SKM-1 (cell line): ENCODE data around the gene CYP4F11.
"Not testable (repeated sequence)": the region's sequence is repeated elsewhere in the genome, so short reads cannot be mapped to it uniquely, and the experiment has no call there.

Experiments used
- DNase-seq: peaks from one replicate; lab custom pipeline; 2025; ENCODE audit not compliant: unreplicated experiment; lab: John Stamatoyannopoulos, UW

The CYP4F11 gene

DNA sequence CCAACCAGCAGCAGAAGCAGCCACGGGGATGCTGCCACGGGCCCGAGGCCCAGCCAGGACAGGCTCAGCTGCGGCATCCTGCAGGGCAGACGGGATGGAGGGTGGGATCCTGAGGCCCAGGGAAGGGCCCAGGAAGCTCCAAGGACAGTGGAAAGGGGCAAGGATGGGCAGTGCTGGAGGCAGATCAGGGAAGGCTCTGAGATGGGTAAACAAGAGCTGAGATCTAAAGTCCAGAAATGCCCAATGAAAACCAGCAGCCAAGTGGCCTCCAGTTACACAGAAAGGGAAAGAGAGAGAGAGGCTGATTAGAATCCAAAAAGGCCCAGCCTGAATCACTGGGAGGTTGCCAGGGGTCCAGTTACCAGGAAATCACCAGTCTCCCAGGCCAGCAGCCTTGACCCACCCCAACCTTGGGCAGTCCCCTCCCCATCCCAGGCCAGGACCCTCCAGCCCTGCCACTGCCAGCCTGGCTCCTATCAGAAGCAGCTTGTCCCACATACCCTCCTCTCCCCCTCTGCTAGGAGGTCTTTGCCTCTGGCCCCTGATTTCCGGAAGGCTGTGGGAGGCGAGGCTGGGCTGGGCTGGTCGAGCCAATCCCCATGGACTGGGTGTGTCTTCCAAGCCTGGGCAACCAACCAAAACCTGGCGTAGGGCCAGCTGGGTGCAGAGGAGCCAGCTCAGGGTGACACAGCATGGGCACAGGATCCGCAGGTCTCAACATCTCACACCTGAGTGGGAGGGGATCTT is at the start of gene CYP4F11:
Gene CYP4F11, minus strand, starts transcription at position 198 of the 747 bp plus-strand sequence. Its CDS starts 121 bp downstream, at position 77.
- DNase-seq = no peak

DNA sequence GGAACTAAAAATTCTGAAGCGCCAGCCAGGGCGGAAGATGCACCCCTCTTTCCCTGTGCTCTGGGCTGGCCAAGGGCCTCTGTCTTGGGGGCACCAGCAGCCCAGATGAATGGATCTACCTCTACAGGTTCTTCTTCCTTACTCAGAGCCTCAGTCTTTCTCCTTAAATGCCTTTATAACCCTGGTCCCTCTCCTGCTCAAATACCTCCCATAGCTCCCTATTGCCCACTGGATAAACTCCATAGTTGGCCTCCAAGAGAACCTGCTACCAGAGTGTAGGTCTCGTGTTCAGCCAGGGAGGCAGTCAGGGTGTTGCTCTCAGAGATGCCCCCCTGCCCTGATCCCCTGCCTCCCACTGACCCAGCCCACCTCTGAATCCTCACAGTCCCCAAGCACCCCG is 45.0 kb upstream of the CYP4F11 start:
- no peak for DNase-seq

DNA sequence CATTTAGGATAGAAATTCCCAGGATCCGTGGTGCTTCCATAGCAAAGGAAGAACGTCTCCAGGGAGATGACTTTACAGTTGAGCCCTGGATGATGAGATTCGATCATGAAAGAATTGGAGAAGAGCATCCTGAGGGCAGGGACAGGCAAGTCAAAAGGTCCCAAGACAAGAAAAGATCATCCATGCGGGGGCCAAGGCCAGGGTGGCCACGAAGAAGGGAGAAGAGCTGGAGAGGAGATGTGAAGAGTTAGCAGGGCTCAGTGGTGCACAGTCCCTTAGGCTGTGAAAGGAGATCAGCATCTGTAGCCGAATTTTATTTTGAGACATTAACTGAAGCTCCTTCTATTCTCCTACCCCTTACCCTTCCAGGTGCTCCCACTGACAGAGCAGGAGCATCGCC is 43.4 kb upstream of the CYP4F11 start:
- DNase-seq = no peak

DNA sequence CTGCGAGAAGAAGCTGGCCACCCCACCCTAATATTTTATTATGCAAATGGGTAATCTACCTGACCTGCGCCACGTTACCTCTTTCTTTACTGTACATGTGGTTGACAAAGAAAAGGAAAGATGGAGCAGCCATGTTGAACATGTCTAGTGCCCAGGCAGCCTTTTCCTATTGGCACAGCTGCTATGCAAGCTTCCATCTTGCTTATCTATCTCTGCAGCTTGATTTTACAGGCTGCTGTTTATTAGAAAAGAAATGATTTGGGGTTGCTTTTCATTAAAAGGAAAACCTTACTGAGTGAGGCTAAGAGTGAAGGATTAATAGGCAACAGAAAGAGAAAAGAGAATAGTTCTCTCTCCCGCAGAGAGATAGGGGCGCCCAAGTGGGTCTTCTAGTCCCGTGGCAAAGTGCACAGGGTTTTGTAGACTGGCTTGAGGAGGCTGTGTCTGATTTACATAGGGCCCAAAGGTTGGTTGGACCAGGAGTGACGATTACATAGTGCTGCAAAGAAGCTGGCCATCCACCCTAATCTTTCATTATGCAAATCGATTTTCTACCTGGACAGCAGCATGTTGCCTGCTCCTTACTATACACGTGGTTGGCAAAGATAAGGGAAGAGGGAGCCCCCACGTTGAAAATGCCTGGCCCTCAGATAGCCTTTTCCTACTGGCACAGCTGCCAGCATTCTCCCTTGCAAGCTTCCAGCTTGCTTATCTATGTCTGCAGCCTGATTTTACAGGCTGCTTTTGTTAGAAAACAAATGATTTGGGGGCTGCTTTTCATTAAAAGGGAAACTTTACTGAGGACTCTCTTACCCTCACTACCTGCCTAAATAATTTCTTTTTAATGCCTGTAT is 42.7 kb upstream of the CYP4F11 start:
- DNase-seq = no peak

- no peak for DNase-seq
Measured at GRCh38 chr19:15974856-15975255, 40.5 kb upstream of the CYP4F11 start.

DNA sequence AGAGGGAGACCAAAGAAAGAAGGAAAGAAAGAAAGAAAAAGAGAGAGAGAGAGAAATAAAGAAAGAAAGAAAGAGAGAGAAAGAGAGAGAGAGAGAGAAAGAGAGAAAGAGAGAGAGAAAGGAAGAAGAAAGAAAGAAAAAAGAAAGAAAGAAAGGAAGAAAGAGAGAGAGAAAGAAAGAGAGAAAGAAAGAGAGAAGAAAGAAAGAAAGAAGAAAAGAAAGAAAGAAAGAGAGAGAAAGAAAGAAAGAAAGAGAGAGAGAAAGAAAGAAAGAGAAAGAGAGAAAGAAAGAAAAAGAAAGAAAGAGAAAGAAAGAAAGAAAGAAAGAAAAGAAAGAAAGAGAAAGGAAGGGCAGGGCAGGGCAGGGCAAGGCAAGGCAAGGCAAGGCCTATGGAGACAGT is 37.7 kb upstream of the CYP4F11 start:
- not testable (repeated sequence) for DNase-seq

DNA sequence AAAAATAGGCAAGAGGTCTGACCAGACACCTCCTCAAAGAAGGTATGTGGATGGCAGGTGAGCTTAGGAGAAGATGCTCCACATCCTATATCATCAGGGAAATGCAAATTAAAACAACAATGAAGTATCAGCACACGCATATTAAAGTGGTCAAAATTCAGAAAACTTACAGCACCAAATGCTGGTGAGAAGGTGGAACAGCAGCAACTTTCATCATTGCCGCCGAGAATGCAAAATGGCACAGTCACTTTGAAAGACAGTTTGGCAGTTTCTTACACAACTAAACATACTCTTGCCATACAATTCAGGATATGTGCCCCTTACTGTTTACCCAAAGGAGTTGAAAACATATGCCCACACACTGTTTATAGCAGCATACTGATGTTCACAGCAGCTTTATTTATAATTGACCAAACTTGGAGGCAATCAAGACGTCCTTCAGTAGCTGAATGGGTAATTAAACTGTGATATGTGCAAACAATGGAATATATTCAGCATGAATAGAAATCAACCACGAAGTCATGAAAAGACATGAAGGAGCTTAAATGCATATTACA is 37.0 kb upstream of the CYP4F11 start:
- no peak for DNase-seq

- no peak for DNase-seq
Measured at GRCh38 chr19:15964231-15964630, 29.9 kb upstream of the CYP4F11 start.

DNA sequence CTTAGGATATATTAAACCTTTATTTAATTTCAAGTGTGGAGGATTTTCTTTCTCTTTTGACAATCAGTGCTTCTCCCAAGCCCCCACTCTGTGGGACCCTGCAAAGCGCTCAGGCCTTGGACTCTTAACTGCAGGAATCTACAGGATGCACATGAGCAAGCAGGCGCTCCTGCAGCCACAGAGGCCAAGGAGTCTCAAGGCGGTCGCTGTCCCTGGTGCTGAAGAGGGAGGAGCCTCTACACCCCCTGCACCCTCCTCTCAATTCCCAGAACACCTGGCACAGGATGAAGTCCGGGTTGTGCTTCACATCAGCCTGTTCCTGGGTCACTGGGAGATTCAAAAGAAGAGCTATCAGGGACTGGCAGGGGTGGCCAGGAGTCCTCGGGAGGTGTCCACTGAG is 28.0 kb upstream of the CYP4F11 start:
- no peak for DNase-seq

- no peak for DNase-seq
Measured at GRCh38 chr19:15954820-15955219, 20.5 kb upstream of the CYP4F11 start.

DNA sequence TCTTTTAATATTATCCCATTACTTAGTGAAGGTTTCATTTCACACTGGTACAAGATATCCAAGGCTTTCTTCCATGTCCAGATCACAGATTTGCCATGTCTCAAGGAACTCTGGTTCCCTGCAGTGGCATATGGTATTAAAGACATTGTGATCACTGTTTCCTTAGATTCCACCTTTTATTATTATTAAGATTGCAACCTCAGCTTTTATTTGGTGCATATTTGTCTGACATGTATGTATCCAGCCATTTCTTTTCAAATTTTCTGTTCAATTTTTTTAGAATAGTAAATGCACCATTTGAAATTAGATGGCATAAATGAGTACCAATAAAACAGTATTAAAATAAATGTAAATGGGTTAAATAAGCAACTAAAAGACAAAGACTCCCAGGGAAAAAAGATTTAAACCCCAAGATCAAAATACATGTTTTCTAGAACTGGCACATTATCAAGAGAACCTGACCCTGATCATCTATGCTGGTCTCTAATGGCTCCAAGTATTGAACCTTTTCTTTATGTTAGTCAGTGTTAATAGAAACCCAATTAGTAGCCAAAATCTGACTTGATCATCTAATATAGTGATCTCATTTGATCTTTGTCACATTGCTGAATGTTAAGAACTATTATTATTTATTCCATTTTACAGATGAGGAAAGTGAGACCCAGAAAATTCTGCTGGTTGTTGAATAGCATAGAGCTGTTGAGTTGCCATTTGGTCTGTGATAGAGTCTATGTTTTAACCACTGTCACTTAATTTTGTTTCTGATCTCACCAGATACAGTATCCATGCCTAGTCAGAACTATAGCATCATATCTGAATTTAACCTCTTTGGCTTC is 14.1 kb upstream of the CYP4F11 start, which contains the start of gene OR10H4:
Gene OR10H4, plus strand, starts transcription at position 786 of the 836 bp plus-strand sequence. Its CDS starts 0 bp downstream, at position 786.
- no peak for DNase-seq

DNA sequence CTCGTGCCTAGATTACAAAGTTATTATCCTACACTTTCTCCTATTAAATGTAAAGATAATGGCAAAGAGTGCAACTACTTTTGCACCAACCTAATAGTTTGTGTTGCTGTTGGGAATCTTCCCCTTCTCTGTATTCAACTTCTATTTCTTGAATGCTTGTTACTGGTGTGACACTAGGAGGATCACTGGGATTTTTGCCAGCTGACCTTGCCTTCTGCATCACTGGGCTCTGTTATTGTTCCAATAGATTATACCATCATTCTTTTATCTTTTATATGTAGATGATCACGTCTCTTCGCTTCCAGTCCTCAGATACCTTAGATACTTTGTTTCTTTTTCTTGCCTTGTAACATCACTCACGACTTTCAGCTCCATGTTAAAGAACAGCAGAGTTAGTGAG is 11.0 kb upstream of the CYP4F11 start:
- no peak for DNase-seq

- no peak for DNase-seq
Measured at GRCh38 chr19:15944401-15944800, 10.1 kb upstream of the CYP4F11 start.

DNA sequence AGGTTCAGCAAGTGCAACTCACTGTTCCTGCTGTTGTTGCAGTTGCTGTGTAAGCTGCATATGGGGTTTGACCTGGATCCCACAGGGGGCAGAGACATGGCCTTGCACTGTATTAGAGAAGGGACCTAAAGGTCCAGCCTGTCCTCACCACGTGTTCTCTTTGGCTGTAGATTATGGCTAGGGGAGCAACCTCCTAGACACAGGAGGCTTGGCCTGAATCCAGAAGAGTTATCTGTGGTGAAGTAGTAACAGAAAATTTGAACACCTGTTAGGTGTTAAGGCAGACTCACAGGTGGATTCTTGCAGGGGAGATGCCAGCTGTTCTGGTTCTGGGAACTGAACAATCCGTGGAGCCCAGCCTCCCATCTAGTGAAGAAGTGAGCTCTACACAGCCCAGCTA is 3.4 kb upstream of the CYP4F11 start:
- no peak for DNase-seq

GRCh38 chr19:15936950-15937349 is 2.6 kb upstream of the CYP4F11 start:
- no peak for DNase-seq

DNA sequence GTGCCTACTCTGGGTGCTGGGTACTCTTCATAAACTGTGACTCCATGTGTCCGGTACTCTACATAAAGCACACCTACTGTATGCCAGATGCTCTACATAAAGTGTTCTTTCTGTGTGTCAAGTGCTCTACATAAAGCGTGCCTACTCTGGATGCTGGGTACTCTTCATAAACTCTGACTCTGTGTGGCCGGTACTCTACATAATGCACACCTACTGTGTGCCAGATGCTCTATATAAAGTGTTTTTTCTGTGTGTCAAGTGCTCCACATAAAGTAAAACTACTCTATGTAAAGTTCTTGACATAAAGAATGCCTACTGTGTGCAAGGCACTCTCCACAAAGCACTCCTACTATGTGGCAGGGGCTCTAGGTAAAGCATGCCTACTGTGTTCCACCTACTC is 1.8 kb upstream of the CYP4F11 start:
- DNase-seq = no peak

GRCh38 chr19:15935167-15935702 is 906 bp upstream of the CYP4F11 start:
- no peak for DNase-seq

- not testable (repeated sequence) for DNase-seq
Measured at GRCh38 chr19:15933761-15934331, 483 bp downstream of the CYP4F11 start.

GRCh38 chr19:15928321-15928720 is 6.0 kb downstream of the CYP4F11 start:
- no peak for DNase-seq

DNA sequence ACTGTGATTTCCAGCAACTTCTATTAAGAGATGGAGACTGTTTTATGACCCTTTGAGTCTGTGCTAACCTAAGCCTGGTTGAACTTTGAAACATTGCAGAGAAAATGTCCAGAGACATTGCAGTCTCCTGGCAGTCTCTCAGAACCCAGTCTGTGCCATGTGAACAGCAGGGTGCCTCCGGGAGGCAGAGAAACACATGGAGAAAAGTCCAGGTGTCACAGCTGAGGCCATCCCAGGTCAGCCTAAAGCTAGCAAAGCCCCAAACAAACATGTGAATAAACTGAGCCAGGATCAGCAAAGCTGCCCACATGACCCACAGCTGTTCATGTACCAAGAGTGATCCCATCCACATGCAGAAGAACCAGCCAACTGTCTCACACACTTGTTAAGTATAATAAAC is 7.8 kb downstream of the CYP4F11 start:
- no peak for DNase-seq
